ENCODE data around the gene CLRN2. TPM values are rescaled to one million over a fixed set of nuclear protein-coding genes. Genes with fewer than 3 reads are reported as not detected.

The CLRN2 gene
- not detected in 2 replicates for total RNA-seq

GRCh38 chr4:17514865-17515264, at the start of gene CLRN2:
TSS of gene CLRN2 (plus strand) at chr4:17515165. CDS start at chr4:17515267, 102 bp downstream.

GRCh38 chr4:17511950-17512795, 2.8 kb upstream of the CLRN2 start, which contains the start of gene QDPR:
TSS of gene QDPR (minus strand) at chr4:17512090. CDS start at chr4:17512054, 36 bp downstream.

Other genes with a start within 250 kb of the CLRN2 start
- gene QDPR, start 3.1 kb upstream of the CLRN2 start, total RNA-seq = 16.5 and 18.8 TPM in 2 replicates
- 114 and 124 TPM in 2 replicates for gene LAP3, start 62.0 kb downstream of the CLRN2 start, total RNA-seq
- gene MED28, start 99.5 kb downstream of the CLRN2 start, total RNA-seq = 8.1 and 10.9 TPM in 2 replicates

All from subcutaneous preadipocyte (primary cell).